Calu3 (cell line): ENCODE results near the gene ITGB7. TPM values are rescaled to one million over a fixed set of nuclear protein-coding genes. Genes with fewer than 3 reads are reported as not detected.

ENCODE experiments used
- BruUV-seq: library from RNA; stranded (reverse); fragments of 400-500 nt; replicated peaks from 2 replicates; lab custom pipeline; 2021; lab: Mats Ljungman, UMichigan
- CTCF ChIA-PET: fragments of 300-600 bp; sonication (Branson Sonifier 250); formaldehyde crosslinking; loops from one replicate; lab custom pipeline; 2022; ENCODE audit warnings: antibody characterized with exemption; lab: Charles Lee
- DNase-seq: peaks from one replicate; pipeline ENCODE4 v3.0.0; 2022
- H3K27ac Mint-ChIP-seq: one replicate; pipeline ENCODE4 v1.8.0; 2022; ENCODE audit warnings: mixed read lengths; ENCODE audit not compliant: unreplicated experiment
- H3K27me3 Mint-ChIP-seq: one replicate; pipeline ENCODE4 v1.8.0; 2022; ENCODE audit warnings: mixed read lengths; ENCODE audit not compliant: unreplicated experiment
- H3K36me3 Mint-ChIP-seq: one replicate; pipeline ENCODE4 v1.8.0; 2022; ENCODE audit warnings: mild to moderate bottlenecking, moderate library complexity, mixed read lengths; ENCODE audit not compliant: insufficient read depth, unreplicated experiment
- H3K4me1 Mint-ChIP-seq: one replicate; pipeline ENCODE4 v1.8.0; 2022; ENCODE audit warnings: mild to moderate bottlenecking, low read depth, mixed read lengths; ENCODE audit not compliant: unreplicated experiment
- H3K4me3 Mint-ChIP-seq: one replicate; pipeline ENCODE4 v1.8.0; 2022; ENCODE audit warnings: mild to moderate bottlenecking, low read depth, moderate library complexity, mixed read lengths; ENCODE audit not compliant: unreplicated experiment
- H3K9me3 Mint-ChIP-seq: one replicate; pipeline ENCODE4 v1.8.0; 2022; ENCODE audit warnings: low read depth, mixed read lengths; ENCODE audit not compliant: unreplicated experiment
- intact Hi-C: fragments of 100-400 bp; cut with micrococcal nuclease; formaldehyde crosslinking; loops from one replicate; pipeline ENCODE4 v1.10.0; 2022; ENCODE audit not compliant: unreplicated experiment
- total RNA-seq: library from RNA; stranded (reverse); gene quantifications from 2 replicates; pipeline ENCODE4 v1.2.3, GENCODE V29; 2022
- TF ChIP-seq, protein P1 (sequence below): fragments of 200-600 bp; IDR thresholded peaks from one replicate; pipeline ENCODE4 v1.8.0; 2022; ENCODE audit warnings: antibody characterized with exemption; ENCODE audit not compliant: unreplicated experiment

ITGB7 gene
- total RNA-seq, 1 experiment from 2014 or later = 4.3 TPM

DNA sequence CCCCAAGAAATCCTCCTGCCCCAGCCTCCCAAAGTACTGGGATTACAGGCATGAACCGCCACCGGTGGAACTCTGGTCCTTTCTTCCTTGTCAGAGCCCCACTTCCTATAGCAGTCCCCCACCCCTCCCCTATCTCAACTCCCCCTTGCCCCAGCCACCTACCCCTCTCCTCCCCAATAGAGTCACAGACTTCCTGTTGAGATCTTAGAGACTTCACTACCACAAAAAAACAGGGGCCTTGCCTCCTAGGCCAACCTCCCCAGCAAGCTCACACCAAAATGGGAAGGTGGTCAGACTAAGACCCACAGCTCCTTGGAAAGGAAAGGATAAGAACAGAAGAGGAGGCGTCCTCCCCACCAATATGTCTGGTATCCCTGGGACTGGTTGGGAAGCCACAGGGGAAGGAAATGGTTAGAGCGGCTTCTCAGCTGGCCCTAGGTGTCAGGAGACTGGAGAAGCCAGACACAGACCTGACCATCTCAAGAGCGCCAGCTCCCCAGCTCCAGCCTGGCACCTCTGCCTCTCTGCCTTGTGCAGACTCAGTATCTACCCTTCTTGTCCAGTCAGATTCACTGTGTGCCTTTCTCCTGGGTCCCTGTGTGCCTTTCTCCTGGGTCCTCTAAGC lies 8.5 kb downstream of the ITGB7 start:
- intact Hi-C loops = no loop called here
- no peak for DNase-seq
- TF ChIP-seq, protein P1, sequence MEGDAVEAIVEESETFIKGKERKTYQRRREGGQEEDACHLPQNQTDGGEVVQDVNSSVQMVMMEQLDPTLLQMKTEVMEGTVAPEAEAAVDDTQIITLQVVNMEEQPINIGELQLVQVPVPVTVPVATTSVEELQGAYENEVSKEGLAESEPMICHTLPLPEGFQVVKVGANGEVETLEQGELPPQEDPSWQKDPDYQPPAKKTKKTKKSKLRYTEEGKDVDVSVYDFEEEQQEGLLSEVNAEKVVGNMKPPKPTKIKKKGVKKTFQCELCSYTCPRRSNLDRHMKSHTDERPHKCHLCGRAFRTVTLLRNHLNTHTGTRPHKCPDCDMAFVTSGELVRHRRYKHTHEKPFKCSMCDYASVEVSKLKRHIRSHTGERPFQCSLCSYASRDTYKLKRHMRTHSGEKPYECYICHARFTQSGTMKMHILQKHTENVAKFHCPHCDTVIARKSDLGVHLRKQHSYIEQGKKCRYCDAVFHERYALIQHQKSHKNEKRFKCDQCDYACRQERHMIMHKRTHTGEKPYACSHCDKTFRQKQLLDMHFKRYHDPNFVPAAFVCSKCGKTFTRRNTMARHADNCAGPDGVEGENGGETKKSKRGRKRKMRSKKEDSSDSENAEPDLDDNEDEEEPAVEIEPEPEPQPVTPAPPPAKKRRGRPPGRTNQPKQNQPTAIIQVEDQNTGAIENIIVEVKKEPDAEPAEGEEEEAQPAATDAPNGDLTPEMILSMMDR = no peak
- CTCF ChIA-PET = interaction anchor here (0.7 to 1.9 kb wide), 3 partner anchors 18 to 1667 kb away, joined by 3 to 7 read pairs (median 6); partner anchors contain the start of genes CSAD and ZNF740
- Mint-ChIP-seq H3K36me3 (peaks cover 5% of the 10 kb centered on the region), H3K27ac (no peak overlapping the region), H3K4me1 (peaks cover 9% of the 10 kb centered on the region), H3K9me3 (no peaks in the 10 kb centered on the region), H3K27me3 (peaks cover 30% of the 10 kb centered on the region), H3K4me3 (no peak overlapping the region)
- no TSS peak for BruUV-seq

DNA sequence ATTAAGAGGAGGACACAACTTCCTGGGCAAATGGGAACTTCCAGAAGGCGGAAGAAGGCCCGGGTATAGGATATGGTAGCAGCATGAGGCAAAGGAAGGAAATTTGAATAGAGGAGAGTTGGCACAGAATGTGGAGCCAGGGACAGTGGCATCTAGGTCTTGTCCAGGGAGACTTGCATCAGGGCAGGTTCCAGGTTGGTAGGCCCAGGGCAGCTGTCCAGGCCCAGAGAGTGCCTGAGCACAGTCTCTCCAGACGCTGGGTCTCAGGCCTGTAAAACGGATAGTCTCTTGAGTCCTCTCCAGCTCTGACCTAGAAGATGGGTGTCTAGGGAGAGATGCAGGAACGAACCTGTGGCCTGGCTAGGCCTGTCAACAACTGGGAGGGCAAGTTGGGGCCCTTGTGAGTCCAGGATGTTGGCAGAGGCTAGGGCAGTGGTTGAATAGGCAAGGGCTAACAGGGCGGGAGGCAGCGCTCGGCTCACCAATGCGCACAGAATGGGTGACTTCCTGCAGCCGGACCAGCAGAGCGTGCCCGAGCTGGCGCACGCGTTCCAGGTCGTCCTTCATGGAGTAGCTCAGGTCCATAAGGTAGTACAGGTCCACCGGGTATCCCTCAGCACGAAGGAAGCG lies 9.9 kb downstream of the ITGB7 start:
- Mint-ChIP-seq H3K9me3 (no peaks in the 10 kb centered on the region), H3K4me3 (no peak overlapping the region), H3K27me3 (peaks cover 30% of the 10 kb centered on the region), H3K4me1 (peaks cover 9% of the 10 kb centered on the region), H3K36me3 (peaks cover 5% of the 10 kb centered on the region), H3K27ac (no peak overlapping the region)
- no peak for DNase-seq
- intact Hi-C loops = no loop called here
- CTCF ChIA-PET = interaction anchor here (0.8 to 1.9 kb wide), 9 partner anchors 9 to 215 kb away, joined by 3 to 9 read pairs (median 5); partner anchors contain the start of genes CSAD, PFDN5, SPRYD3 and ZNF740
- TF ChIP-seq, protein P1 = no peak
- no TSS peak for BruUV-seq

DNA sequence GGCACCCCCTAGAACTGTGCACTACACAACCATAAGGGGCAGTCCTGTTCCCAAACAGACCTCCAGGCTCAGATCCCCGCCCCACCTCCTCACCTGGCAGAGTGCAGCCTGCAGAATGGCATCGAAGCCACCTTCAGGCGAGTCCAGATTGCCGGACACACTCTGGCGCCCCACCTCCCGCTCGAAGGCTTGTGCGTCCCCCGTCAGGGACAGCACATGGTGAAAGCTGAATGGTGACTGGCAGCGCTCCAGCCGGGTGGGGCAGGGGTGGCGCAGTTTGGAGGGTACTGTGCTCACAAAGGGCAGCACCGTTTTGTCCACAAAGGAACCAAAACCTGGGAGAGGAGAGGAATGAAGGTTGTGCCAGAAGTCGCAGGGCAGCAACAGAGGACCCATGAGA lies 10.6 kb downstream of the ITGB7 start:
- DNase-seq = no peak
- Mint-ChIP-seq H3K4me1 (peaks cover 9% of the 10 kb centered on the region), H3K4me3 (no peak overlapping the region), H3K36me3 (peaks cover 5% of the 10 kb centered on the region), H3K27ac (no peak overlapping the region), H3K9me3 (no peaks in the 10 kb centered on the region), H3K27me3 (peaks cover 30% of the 10 kb centered on the region)
- CTCF ChIA-PET = interaction anchor here (0.7 to 1.9 kb wide), 3 partner anchors 16 to 117 kb away, joined by 3 to 7 read pairs (median 6); partner anchors contain the start of genes CSAD, SPRYD3 and ZNF740
- TF ChIP-seq, protein P1 = no peak
- BruUV-seq = no TSS peak
- intact Hi-C loops = no loop called here

DNA sequence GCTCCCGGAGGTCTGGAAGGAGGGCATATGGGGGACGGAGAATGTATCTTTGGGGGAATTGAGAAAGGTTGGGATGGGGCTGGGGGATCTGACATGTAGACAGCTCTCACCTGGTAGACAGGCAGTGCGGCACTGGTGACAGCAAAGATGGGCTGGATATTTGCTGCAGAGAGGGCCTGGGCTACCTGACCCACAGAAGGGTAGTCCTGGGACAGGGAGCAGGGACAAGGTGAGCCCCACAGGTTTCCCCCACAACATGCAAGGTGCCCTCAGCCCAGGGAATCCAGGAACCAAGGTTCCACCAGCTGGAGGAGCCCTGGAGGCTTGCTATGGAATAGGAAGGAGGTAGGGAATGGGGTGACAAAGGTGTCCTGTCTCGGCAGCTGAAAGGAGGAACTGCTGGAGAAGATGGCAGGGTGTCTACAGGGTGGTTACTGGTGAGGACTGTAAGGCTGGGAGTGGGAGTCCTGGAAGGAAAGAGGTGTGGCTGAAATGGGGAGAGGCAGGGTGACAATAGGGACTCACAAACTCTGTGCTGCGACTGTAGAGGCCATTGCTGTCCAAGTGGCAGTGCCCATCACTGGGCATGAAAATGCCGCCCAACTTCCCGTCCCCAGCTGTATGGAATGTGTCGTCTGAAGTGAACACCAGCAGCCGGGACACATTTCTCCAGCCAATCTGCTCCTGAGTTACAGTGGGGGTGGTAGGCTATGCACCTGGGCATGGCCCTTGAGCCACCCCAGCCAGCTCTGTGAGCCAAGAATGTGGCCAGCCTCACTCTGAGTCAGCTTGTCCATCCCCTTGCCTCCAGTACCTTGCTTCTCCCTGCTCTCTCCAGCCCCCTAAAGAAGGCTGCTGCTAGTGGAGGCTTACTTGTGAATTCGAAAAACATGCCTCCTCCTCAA lies 11.3 kb downstream of the ITGB7 start:
- no peak overlapping the region for H3K27ac Mint-ChIP-seq
- CTCF ChIA-PET = interaction anchor here (0.6 to 0.7 kb wide), 2 partner anchors 52 to 142 kb away, joined by 3 to 4 read pairs; no protein-coding TSS in a partner anchor
- H3K9me3 Mint-ChIP-seq = no peaks in the 10 kb centered on the region
- intact Hi-C loops = no loop called here
- H3K4me1 Mint-ChIP-seq = peaks cover 9% of the 10 kb centered on the region
- TF ChIP-seq, protein P1 = no peak
- no TSS peak for BruUV-seq
- peaks cover 30% of the 10 kb centered on the region for H3K27me3 Mint-ChIP-seq
- no peak for DNase-seq
- H3K36me3 Mint-ChIP-seq = peaks cover 5% of the 10 kb centered on the region
- no peak overlapping the region for H3K4me3 Mint-ChIP-seq
